Keratinocyte (primary cell): ENCODE data around the gene C16orf95. TPM values are rescaled to one million over a fixed set of nuclear protein-coding genes. Genes with fewer than 3 reads are reported as not detected.
A peak's percentile ranks its signal among the peaks of the same experiment; 100 is the strongest.

ENCODE experiments used
- DNase-seq: peaks from one replicate; pipeline ENCODE4 v3.0.0-alpha.2; 2011; ENCODE audit warnings: low read depth, missing footprints, low spot score
- FAIRE-seq: peaks from 2 replicates; lab custom pipeline; 2011; peaks lifted over from hg19 to GRCh38; lab: Jason Lieb, UNC
- H2AFZ ChIP-seq: 2 replicates; pipeline ENCODE4 v1.6.0; 2012; ENCODE audit warnings: low read length, control low read depth, inconsistent platforms; ENCODE audit not compliant: control insufficient read depth
- H3K27ac ChIP-seq: 2 replicates; pipeline ENCODE4 v1.5.1; 2011; ENCODE audit warnings: low read length; ENCODE audit not compliant: control insufficient read depth, insufficient read depth
- H3K27me3 ChIP-seq: 3 replicates; pipeline ENCODE4 v1.6.0; 2011; ENCODE audit warnings: low read length; ENCODE audit not compliant: control insufficient read depth, insufficient read depth; ENCODE audit errors: extremely low read depth
- H3K36me3 ChIP-seq, 2 experiments: 2 replicates in 1 of 2; 3 replicates in 1 of 2; pipeline ENCODE4 v1.5.1; 2011; ENCODE audit warnings: low read length in 2 of 2, mild to moderate bottlenecking in 1 of 2; ENCODE audit not compliant: control insufficient read depth in 2 of 2, insufficient read depth in 2 of 2; ENCODE audit errors: extremely low read depth in 1 of 2
- H3K4me1 ChIP-seq: 3 replicates; pipeline ENCODE4 v1.5.1; 2011; ENCODE audit warnings: low read length; ENCODE audit not compliant: control insufficient read depth, insufficient read depth; ENCODE audit errors: extremely low read depth
- H3K4me2 ChIP-seq: 3 replicates; pipeline ENCODE4 v1.6.0; 2011; ENCODE audit warnings: low read depth, low read length; ENCODE audit not compliant: control insufficient read depth, insufficient read depth; ENCODE audit errors: extremely low read depth
- H3K4me3 ChIP-seq, 3 experiments: fragments of 200-600 bp in 1 of 3; sonication (generic) in 1 of 3; 2 replicates in 2 of 3; 3 replicates in 1 of 3; pipeline ENCODE4 v1.5.1; 2011 to 2016; ENCODE audit warnings: low read length in 3 of 3, mild to moderate bottlenecking in 3 of 3, control low read depth in 2 of 3, inconsistent platforms in 1 of 3, low read depth in 1 of 3, mixed read lengths in 1 of 3, mixed run types in 1 of 3, moderate library complexity in 1 of 3; ENCODE audit not compliant: control insufficient read depth in 2 of 3, insufficient read depth in 2 of 3; ENCODE audit errors: extremely low read depth in 1 of 3
- H3K79me2 ChIP-seq: 2 replicates; pipeline ENCODE4 v1.6.0; 2012; ENCODE audit warnings: low read length; ENCODE audit not compliant: control insufficient read depth, insufficient read depth
- H3K9ac ChIP-seq: 3 replicates; pipeline ENCODE4 v1.6.0; 2011; ENCODE audit warnings: low read length; ENCODE audit not compliant: control insufficient read depth, insufficient read depth; ENCODE audit errors: extremely low read depth
- H3K9me1 ChIP-seq: 3 replicates; pipeline ENCODE4 v1.6.0; 2011; ENCODE audit warnings: low read length; ENCODE audit not compliant: control insufficient read depth, insufficient read depth; ENCODE audit errors: extremely low read depth
- H3K9me3 ChIP-seq: 2 replicates; pipeline ENCODE4 v1.5.1; 2012; ENCODE audit warnings: low read depth, low read length; ENCODE audit not compliant: control insufficient read depth
- H4K20me1 ChIP-seq: 3 replicates; pipeline ENCODE4 v1.6.0; 2011; ENCODE audit warnings: low read length; ENCODE audit not compliant: control insufficient read depth, insufficient read depth; ENCODE audit errors: extremely low read depth
- CTCF ChIP-seq, 3 experiments: IDR thresholded peaks in 1 of 3; conservative IDR thresholded peaks in 1 of 3; optimal IDR thresholded peaks in 1 of 3; 2 replicates in 2 of 3; 3 replicates in 1 of 3; pipeline versions ENCODE3 to v1.5.1; 2011; ENCODE audit warnings: low read length in 3 of 3, mild to moderate bottlenecking in 3 of 3, moderate library complexity in 2 of 3, control low read depth in 1 of 3, inconsistent platforms in 1 of 3; ENCODE audit not compliant: insufficient read depth in 2 of 3; ENCODE audit errors: extremely low read depth in 1 of 3
- EZH2 ChIP-seq: IDR thresholded peaks from one replicate; pipeline ENCODE4 v1.6.1; 2012; ENCODE audit warnings: inconsistent platforms, mild to moderate bottlenecking, low read length, moderate library complexity
- dilution Hi-C: fragments of 300-500 bp; cut with MboI; formaldehyde crosslinking; loops from one replicate; pipeline ENCODE4 v1.7.0; 2020; ENCODE audit warnings: low sequenced_read_pairs; ENCODE audit not compliant: extremely low pct_ligation_motif_present
- polyA plus RNA-seq, 5 experiments: library from polyadenylated mRNA; depleted of rRNA in 3 of 5; stranded (reverse) in 3 of 5; stranded (forward) in 1 of 5; unstranded in 1 of 5; fragments of >200 nt; gene quantifications; 1 replicate in 1 of 5; 2 replicates in 3 of 5; 3 replicates in 1 of 5; pipeline versions ENCODE4 v1.2.1 to v1.2.3, GENCODE V29; 2011 to 2012; ENCODE audit warnings: missing spikeins in 2 of 5, low read depth in 1 of 5, low replicate concordance in 1 of 5

Gene C16orf95
- polyA plus RNA-seq, 1 donor (not counting 4 experiments of a cell fraction or from before 2014, with no cell fraction given) = 1.5 TPM

- Histone ChIP-seq H3K27ac (no peak overlapping the region), H3K9ac (no peak overlapping the region), H3K36me3 (no peaks in the 10 kb centered on the region), H3K4me2 (no peak overlapping the region), H3K79me2 (no peaks in the 10 kb centered on the region), H3K9me1 (no peaks in the 10 kb centered on the region), H4K20me1 (no peaks in the 10 kb centered on the region), H3K4me1 (peaks cover 2% of the 10 kb centered on the region), H3K4me3 (no peak overlapping the region), H3K9me3 (no peaks in the 10 kb centered on the region), H2AFZ (no peak overlapping the region), H3K27me3 (no peaks in the 10 kb centered on the region)
- FAIRE-seq (peak; percentile 78), DNase-seq (no peak)
- TF ChIP-seq EZH2 (no peak), CTCF (optimal IDR thresholded peaks at IDR 0.05 in 1 of 3, IDR thresholded peaks at IDR 0.05 in 1 of 3, conservative IDR thresholded peaks at IDR 0.05 in 1 of 3; ENCODE audit: extremely low read depth in 1 of 3, insufficient read depth in 2 of 3, low read length in 3 of 3) (no peak)
- dilution Hi-C loops = no loop called here
Measured at GRCh38 chr16:87295259-87295658, 21.9 kb downstream of the C16orf95 start.

- Histone ChIP-seq H3K9ac (no peak overlapping the region), H3K9me3 (no peaks in the 10 kb centered on the region), H3K4me1 (peaks cover 2% of the 10 kb centered on the region), H2AFZ (no peak overlapping the region), H3K36me3 (no peaks in the 10 kb centered on the region), H4K20me1 (no peaks in the 10 kb centered on the region), H3K4me2 (no peak overlapping the region), H3K4me3 (no peak overlapping the region), H3K79me2 (no peaks in the 10 kb centered on the region), H3K27me3 (no peaks in the 10 kb centered on the region), H3K9me1 (no peaks in the 10 kb centered on the region), H3K27ac (no peak overlapping the region)
- FAIRE-seq (no peak), DNase-seq (no peak)
- TF ChIP-seq EZH2 (no peak), CTCF (optimal IDR thresholded peaks at IDR 0.05 in 1 of 3, IDR thresholded peaks at IDR 0.05 in 1 of 3, conservative IDR thresholded peaks at IDR 0.05 in 1 of 3; ENCODE audit: extremely low read depth in 1 of 3, insufficient read depth in 2 of 3, low read length in 3 of 3) (no peak)
- dilution Hi-C loops = no loop called here
Measured at GRCh38 chr16:87293990-87294389, 23.2 kb downstream of the C16orf95 start.
